HG03460 (cell line): ENCODE results near the gene KIT.
A peak's percentile ranks its signal among the peaks of the same experiment; 100 is the strongest.

Source experiments
- ATAC-seq: cut with Tn5 transposase; IDR thresholded peaks from one replicate; pipeline ENCODE4 v1.9.1; 2021; ENCODE audit not compliant: unreplicated experiment

Gene KIT

GRCh38 chr4:54695788-54696187 is 38.0 kb downstream of the KIT start:
- ATAC-seq, result no peak

- ATAC-seq, result no peak
These were observed 38.9 kb downstream of the KIT start for GRCh38 chr4:54696649-54697048.

- no peak for ATAC-seq
These were observed 43.2 kb downstream of the KIT start for GRCh38 chr4:54700986-54701385.

GRCh38 chr4:54703182-54703581 is 45.4 kb downstream of the KIT start:
- ATAC-seq, result no peak

- ATAC-seq, result no peak
These were observed 49.6 kb downstream of the KIT start for GRCh38 chr4:54707406-54707805.

- ATAC-seq, result no peak
These were observed 50.9 kb downstream of the KIT start for GRCh38 chr4:54708339-54709279.

GRCh38 chr4:54709400-54709799 is 51.6 kb downstream of the KIT start:
- no peak for ATAC-seq

- no peak for ATAC-seq
These were observed 54.4 kb downstream of the KIT start for GRCh38 chr4:54712206-54712605.

- no peak for ATAC-seq
These were observed 56.9 kb downstream of the KIT start for GRCh38 chr4:54714631-54715030.

GRCh38 chr4:54716478-54717065 is 58.8 kb downstream of the KIT start:
- ATAC-seq, result no peak

- no peak for ATAC-seq
These were observed 59.9 kb downstream of the KIT start for GRCh38 chr4:54717694-54718093.

- no peak for ATAC-seq
These were observed 61.6 kb downstream of the KIT start for GRCh38 chr4:54719378-54719777.

GRCh38 chr4:54723220-54723619 is 65.5 kb downstream of the KIT start:
- no peak for ATAC-seq

- ATAC-seq, result no peak
These were observed 66.1 kb downstream of the KIT start for GRCh38 chr4:54723820-54724219.

GRCh38 chr4:54726907-54727306 is 69.2 kb downstream of the KIT start:
- ATAC-seq, result peak; percentile 61

GRCh38 chr4:54727346-54727745 is 69.6 kb downstream of the KIT start:
- peak; percentile 46 for ATAC-seq

GRCh38 chr4:54728368-54728767 is 70.6 kb downstream of the KIT start:
- no peak for ATAC-seq

GRCh38 chr4:54729256-54729655 is 71.5 kb downstream of the KIT start:
- ATAC-seq, result no peak

GRCh38 chr4:54730581-54730980 is 72.8 kb downstream of the KIT start:
- no peak for ATAC-seq

- ATAC-seq, result no peak
These were observed 73.8 kb downstream of the KIT start for GRCh38 chr4:54731552-54731951.

GRCh38 chr4:54731976-54732375 is 74.2 kb downstream of the KIT start:
- ATAC-seq, result no peak

GRCh38 chr4:54737421-54737820 is 79.7 kb downstream of the KIT start:
- ATAC-seq, result no peak
